ENCODE measurements around the gene FHOD3. TPM values are rescaled to one million over a fixed set of nuclear protein-coding genes. Genes with fewer than 3 reads are reported as not detected.

FHOD3 gene
- total RNA-seq, 1 experiment from 2014 or later = 0.34 TPM

- intact Hi-C loops (cut with micrococcal nuclease; ENCODE audit: unreplicated experiment) = no loop called here
- H3K4me1 ChIP-seq (ENCODE audit: insufficient read depth, low read length, poor library complexity, severe bottlenecking) = no peaks in the 10 kb centered on the region
- no peak overlapping the region for H3K4me3 ChIP-seq (ENCODE audit: low read depth, low read length, poor library complexity, severe bottlenecking)
- BruUV-seq (replicated peaks) = no TSS peak
- CTCF ChIA-PET = no interaction called here
- no peaks in the 10 kb centered on the region for H3K36me3 ChIP-seq (ENCODE audit: insufficient read depth, low read length, poor library complexity, severe bottlenecking)
- POLR2A ChIA-PET (ENCODE audit: low non-redundant PET) = no interaction called here
- TF ChIP-seq CTCF (conservative IDR thresholded peaks at IDR 0.05; ENCODE audit: low read depth, low read length) = no peak
- TF ChIP-seq EZH2 (IDR thresholded peaks at IDR 0.05; ENCODE audit: borderline replicate concordance, low read depth, low read length, poor library complexity, severe bottlenecking) = no peak
- no peaks in the 10 kb centered on the region for H3K9me3 ChIP-seq (ENCODE audit: low read depth, low read length, poor library complexity, severe bottlenecking)
- no peak overlapping the region for H3K27ac ChIP-seq (ENCODE audit: low read depth, low read length, poor library complexity, severe bottlenecking)
- no peak for DNase-seq (ENCODE audit: low spot score)
- peaks cover 23% of the 10 kb centered on the region for H3K27me3 ChIP-seq (replicated peaks; ENCODE audit: insufficient read depth, low read depth, low read length, poor library complexity)
Measured at GRCh38 chr18:36700955-36701354, 403.4 kb downstream of the FHOD3 start.

- CTCF ChIA-PET = no interaction called here
- no peak overlapping the region for H3K27ac ChIP-seq (ENCODE audit: low read depth, low read length, poor library complexity, severe bottlenecking)
Measured at GRCh38 chr18:36702401-36703013, 405.0 kb downstream of the FHOD3 start.

GRCh38 chr18:36704156-36704555, 406.6 kb downstream of the FHOD3 start:
- no peaks in the 10 kb centered on the region for H3K36me3 ChIP-seq (ENCODE audit: insufficient read depth, low read length, poor library complexity, severe bottlenecking)
- TF ChIP-seq CTCF (conservative IDR thresholded peaks at IDR 0.05; ENCODE audit: low read depth, low read length) (no peak), EZH2 (IDR thresholded peaks at IDR 0.05; ENCODE audit: borderline replicate concordance, low read depth, low read length, poor library complexity, severe bottlenecking) (no peak)
- H3K9me3 ChIP-seq (ENCODE audit: low read depth, low read length, poor library complexity, severe bottlenecking) = no peaks in the 10 kb centered on the region
- H3K4me3 ChIP-seq (ENCODE audit: low read depth, low read length, poor library complexity, severe bottlenecking) = no peak overlapping the region
- CTCF ChIA-PET = no interaction called here
- intact Hi-C loops (cut with micrococcal nuclease; ENCODE audit: unreplicated experiment) = no loop called here
- no peak for DNase-seq (ENCODE audit: low spot score)
- no peaks in the 10 kb centered on the region for H3K4me1 ChIP-seq (ENCODE audit: insufficient read depth, low read length, poor library complexity, severe bottlenecking)
- POLR2A ChIA-PET (ENCODE audit: low non-redundant PET) = no interaction called here
- BruUV-seq (replicated peaks) = no TSS peak
- peaks cover 23% of the 10 kb centered on the region for H3K27me3 ChIP-seq (replicated peaks; ENCODE audit: insufficient read depth, low read depth, low read length, poor library complexity)
- H3K27ac ChIP-seq (ENCODE audit: low read depth, low read length, poor library complexity, severe bottlenecking) = no peak overlapping the region

More at GRCh38 chr18:36702401-36703013, 405.0 kb downstream of the FHOD3 start:
- no peak for DNase-seq (ENCODE audit: low spot score)
- POLR2A ChIA-PET (ENCODE audit: low non-redundant PET) = no interaction called here
- Histone ChIP-seq H3K27me3 (replicated peaks; ENCODE audit: insufficient read depth, low read depth, low read length, poor library complexity) (peaks cover 23% of the 10 kb centered on the region), H3K4me3 (ENCODE audit: low read depth, low read length, poor library complexity, severe bottlenecking) (no peak overlapping the region), H3K4me1 (ENCODE audit: insufficient read depth, low read length, poor library complexity, severe bottlenecking) (no peaks in the 10 kb centered on the region), H3K36me3 (ENCODE audit: insufficient read depth, low read length, poor library complexity, severe bottlenecking) (no peaks in the 10 kb centered on the region), H3K9me3 (ENCODE audit: low read depth, low read length, poor library complexity, severe bottlenecking) (no peaks in the 10 kb centered on the region)
- intact Hi-C loops (cut with micrococcal nuclease; ENCODE audit: unreplicated experiment) = no loop called here
- TF ChIP-seq CTCF (conservative IDR thresholded peaks at IDR 0.05; ENCODE audit: low read depth, low read length) (no peak), EZH2 (IDR thresholded peaks at IDR 0.05; ENCODE audit: borderline replicate concordance, low read depth, low read length, poor library complexity, severe bottlenecking) (no peak)
- BruUV-seq (replicated peaks) = no TSS peak

Data from A673 (cell line).